D721Med (cell line): ENCODE results near the gene ATP5F1E.

Experiments
- DNase-seq: peaks from one replicate; pipeline ENCODE4 v3.0.0; 2011; ENCODE audit warnings: low spot score; ENCODE audit not compliant: insufficient read length
- FAIRE-seq: peaks from 2 replicates; lab custom pipeline; 2011; peaks lifted over from hg19 to GRCh38; lab: Jason Lieb, UNC
- TF ChIP-seq, protein P1 (sequence below): IDR thresholded peaks from 2 replicates; pipeline ENCODE4 v1.5.1; 2012; ENCODE audit warnings: mild to moderate bottlenecking, control low read depth; ENCODE audit not compliant: insufficient read depth; ENCODE audit errors: missing control alignments

The ATP5F1E gene

GRCh38 chr20:58989196-58989595 lies 42.9 kb downstream of the ATP5F1E start:
- no peak for DNase-seq
- TF ChIP-seq, protein P1, sequence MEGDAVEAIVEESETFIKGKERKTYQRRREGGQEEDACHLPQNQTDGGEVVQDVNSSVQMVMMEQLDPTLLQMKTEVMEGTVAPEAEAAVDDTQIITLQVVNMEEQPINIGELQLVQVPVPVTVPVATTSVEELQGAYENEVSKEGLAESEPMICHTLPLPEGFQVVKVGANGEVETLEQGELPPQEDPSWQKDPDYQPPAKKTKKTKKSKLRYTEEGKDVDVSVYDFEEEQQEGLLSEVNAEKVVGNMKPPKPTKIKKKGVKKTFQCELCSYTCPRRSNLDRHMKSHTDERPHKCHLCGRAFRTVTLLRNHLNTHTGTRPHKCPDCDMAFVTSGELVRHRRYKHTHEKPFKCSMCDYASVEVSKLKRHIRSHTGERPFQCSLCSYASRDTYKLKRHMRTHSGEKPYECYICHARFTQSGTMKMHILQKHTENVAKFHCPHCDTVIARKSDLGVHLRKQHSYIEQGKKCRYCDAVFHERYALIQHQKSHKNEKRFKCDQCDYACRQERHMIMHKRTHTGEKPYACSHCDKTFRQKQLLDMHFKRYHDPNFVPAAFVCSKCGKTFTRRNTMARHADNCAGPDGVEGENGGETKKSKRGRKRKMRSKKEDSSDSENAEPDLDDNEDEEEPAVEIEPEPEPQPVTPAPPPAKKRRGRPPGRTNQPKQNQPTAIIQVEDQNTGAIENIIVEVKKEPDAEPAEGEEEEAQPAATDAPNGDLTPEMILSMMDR, result no peak
- no peak for FAIRE-seq

DNA sequence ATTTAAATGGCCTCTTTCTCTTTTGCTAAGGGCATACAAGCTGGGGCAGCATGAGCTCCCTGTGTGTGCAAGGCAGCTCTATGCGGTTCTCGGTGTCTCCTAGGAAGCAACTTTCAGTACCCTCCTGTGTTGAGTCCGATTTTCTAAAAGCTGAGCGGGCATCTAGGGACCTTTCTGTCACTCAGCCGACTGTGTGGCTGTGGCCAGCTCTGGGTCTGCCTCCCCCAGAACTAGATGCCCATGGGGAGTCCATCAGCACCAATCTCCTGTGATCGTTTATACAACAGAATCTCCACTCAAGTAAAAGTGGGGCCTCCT lies 43.6 kb downstream of the ATP5F1E start:
- TF ChIP-seq, protein P1, result no peak
- no peak for FAIRE-seq
- no peak for DNase-seq

- DNase-seq, result no peak
- no peak for FAIRE-seq
- TF ChIP-seq, protein P1, result no peak
Observed at GRCh38 chr20:58987790-58988564, 44.2 kb downstream of the ATP5F1E start.

- FAIRE-seq, result peak; percentile 35
Observed at GRCh38 chr20:58986968-58987517, 45.1 kb downstream of the ATP5F1E start.

GRCh38 chr20:58986286-58986967 lies 45.7 kb downstream of the ATP5F1E start:
- FAIRE-seq (no peak), DNase-seq (no peak)
- TF ChIP-seq, protein P1, result no peak

More at GRCh38 chr20:58986968-58987517, 45.1 kb downstream of the ATP5F1E start:
- TF ChIP-seq, protein P1, result no peak
- peak; percentile 55 for DNase-seq

GRCh38 chr20:58985656-58986055 lies 46.5 kb downstream of the ATP5F1E start:
- TF ChIP-seq, protein P1, result no peak
- no peak for DNase-seq
- no peak for FAIRE-seq
